Measurements from ENCODE around the gene TALDO1. TPM values are rescaled to one million over a fixed set of nuclear protein-coding genes. Genes with fewer than 3 reads are reported as not detected.

Gene TALDO1
- total RNA-seq, 1 donor from 2014 or later: 86.7 TPM

DNA sequence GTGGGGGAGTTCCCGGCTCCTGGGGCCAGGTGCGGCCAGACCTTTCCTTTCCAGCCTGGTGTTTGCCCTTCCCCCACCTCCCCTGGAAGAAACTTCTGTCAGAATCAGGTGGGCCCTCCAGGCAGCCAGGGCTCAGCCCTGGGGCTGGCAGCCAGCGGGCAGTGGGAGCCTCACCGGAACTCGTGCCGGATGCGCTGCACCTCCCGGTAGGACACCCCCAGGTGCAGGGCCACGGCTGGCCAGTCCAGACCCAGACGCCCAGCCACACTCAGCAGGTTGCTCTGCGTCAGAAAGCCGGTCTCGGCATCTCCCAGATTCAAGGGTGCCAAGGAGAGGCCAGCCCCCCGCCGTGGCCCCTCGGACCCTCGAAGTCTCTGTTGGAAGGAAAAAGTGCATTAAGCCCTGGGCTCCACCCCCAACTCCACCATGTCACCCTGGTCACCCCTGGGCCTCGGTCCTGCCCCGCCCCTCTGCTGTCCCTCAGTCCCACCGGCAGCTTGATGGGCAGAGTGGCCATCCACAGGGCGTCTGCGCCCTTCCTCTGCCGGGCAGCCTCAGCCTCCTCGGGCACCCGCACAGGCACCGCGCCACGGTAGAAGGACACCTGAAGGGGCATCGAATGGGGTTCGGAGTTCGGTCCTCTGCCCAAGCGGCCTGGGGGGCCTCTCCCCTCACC lies 52.5 kb downstream of the TALDO1 start:
- no peak for DNase-seq (ENCODE audit: low read depth in 2 of 2)

DNA sequence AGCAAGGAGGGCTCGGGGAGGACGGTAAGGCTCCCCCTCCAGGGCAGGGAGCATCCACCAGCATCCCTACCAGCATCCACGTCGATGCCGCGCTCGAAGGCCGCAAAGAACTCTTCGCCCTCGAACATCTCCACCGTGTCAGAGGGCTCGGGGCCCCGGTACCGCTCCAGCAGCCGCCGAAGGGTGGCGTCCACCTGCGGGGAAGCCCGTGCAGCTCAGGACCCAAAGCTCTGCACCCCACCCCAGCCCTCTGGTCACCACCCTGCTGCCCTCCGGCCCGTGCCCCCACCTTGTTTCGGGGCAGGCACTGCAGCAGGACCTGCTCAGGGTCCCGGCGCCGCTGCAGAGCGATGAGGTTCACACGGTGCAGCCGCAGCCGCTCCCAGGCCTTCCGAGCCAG lies 53.2 kb downstream of the TALDO1 start:
- DNase-seq (ENCODE audit: low read depth in 2 of 2): no peak

DNA sequence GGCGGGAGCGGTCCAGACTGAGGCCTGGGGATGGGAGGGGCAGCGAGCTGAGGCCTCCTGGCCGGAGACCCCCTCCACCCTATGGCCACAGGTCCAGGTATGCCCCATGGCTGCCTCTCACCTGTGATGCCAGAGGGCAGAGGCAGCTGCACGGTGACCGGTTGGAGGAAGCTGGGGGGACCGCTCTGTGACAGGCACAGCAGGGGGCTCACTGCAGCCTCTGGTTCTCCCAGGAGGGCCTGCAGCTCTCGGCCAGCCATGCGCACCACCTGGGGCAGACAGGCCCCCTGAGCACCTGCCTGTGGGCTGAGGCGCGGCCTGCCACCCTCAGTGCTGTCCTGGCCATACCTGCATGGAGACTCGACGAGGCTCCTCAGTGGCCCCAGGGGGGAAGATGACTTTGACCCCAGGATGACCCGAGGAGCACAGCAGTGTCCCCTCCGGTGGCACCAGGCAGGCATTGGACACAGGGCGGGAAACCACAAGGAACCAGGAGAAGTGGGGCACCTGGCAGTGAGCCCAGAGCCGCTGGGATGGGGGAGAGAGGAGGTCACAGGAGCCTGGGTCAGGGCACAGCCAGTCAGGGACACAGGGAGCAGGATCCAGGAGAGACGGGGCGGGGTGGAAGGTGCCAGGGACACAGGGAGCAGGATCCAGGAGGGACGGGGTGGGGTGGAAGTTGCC lies 54.0 kb downstream of the TALDO1 start:
- DNase-seq (ENCODE audit: low read depth in 2 of 2): no peak

DNA sequence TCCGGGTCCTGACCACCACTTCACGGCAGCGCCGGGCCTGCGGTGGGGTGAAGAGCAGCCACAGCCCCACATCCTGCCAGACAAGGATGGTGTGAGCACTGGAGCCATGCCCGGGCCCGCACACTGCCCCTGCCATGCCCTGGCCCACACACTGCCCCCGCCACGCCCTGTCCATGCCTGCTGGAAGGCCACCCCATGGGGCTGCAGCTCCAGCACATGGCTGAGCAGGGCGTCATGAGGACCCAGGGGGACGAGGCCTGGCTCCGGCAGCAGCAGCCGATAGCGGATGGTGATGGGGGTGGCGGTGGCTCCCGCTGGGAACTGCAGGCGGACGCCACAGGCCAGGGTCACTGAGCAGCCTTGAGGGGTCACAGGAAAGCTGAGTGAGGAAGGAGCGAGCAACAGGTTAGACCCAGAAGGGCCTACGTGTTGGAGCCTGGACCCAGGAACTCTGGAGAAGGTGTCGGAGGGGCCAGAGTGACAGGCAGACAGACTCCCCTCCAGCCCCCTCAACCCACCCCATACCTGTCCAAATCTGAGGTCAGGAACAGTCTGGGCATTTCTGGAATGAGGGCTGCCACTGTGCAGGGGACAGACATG lies 54.9 kb downstream of the TALDO1 start:
- no peak for DNase-seq (ENCODE audit: low read depth in 2 of 2)

DNA sequence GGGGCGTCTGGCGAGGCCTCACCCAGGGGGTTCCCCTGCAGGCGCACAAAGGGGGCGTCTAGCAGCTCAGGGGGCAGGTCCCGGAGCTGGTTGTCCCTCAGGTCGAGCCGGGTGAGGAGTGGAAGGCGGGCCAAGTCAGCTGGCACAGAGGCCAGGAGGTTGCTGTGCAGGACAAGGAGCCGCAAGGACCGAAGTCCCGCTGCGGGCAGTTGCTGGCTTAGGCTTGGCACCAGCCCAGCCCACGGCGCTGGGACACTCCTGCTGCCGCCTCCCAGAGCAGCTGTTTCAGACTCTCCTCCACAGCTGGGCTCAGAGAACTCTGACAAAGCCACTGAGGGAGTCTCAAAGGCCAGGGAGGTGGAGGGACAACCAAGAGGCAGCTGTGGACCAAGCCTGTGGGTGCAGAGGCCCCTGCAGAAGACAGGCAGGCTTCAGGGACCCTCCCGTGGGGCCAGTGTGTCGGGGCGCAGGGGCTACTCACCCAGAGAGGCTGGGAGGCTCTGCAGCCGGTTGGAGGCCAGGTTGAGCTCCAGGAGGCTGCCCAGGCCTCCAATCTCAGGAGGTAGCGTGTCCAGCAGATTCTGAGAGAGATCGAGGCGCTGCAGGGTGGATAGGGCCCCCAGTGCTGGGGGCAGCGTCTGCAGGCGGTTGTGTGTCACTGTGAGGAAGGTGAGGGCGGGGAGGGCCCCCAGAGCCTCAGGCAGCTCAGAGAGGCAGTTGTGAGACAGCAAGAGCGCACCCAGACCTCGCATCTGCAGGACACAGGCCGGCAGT lies 55.6 kb downstream of the TALDO1 start:
- no peak for DNase-seq (ENCODE audit: low read depth in 2 of 2)

DNA sequence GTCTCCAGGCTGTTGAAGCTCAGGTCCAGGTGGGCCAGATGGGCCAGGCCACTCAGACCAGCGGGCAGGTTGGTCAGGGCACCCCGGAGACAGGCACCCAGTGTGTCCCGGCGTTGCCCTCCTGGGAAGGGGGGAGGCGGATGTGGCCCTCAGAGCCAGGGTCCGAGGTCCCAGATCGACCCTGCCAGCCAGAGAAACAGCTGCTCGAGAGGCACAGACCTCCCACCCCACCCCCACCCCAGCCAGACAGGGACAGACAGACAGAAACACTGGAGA lies 56.1 kb downstream of the TALDO1 start:
- no peak for DNase-seq (ENCODE audit: low read depth in 2 of 2)

DNA sequence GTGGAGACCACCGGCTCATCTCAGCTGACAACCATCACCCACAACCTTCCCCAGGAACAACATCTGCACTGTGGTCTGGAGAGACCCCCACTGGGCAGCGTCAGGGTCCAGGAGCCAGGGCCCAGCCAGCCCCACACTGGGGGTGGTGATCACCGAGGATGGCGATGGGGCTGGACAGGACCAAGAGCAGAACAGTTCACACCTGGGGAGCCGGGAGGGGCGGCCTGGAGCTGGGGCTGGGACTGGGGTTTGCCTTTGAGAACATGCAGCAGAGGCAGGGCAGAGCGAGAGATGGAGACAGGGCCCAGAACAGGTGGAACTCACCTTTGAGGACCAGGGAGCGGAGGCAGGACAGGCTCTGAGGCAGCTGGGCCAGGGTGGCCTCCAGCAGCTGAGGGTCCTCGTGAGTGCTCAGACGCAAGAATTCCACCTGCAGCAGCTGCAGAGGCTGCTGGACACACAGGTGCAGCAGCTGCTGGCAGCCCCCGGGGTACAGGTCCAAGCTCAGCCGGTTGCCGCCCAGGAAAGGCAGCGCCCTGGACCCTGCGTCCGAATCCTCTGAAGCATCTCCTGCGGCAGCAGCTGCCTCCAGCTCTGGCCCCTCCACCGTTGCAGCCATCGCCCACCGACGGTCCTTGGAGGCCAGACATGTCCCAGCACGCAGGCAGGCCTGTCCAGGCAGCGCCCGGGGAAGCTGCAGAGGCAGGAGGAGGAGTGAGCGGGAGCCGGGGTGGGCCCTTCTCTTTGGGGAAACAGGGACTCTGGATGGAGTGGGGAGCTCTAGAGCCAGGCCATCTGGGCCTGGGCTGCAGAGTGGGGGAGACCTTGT lies 56.7 kb downstream of the TALDO1 start:
- DNase-seq (ENCODE audit: low read depth in 2 of 2): peak in 1 of 2 donors; percentile 30

DNA sequence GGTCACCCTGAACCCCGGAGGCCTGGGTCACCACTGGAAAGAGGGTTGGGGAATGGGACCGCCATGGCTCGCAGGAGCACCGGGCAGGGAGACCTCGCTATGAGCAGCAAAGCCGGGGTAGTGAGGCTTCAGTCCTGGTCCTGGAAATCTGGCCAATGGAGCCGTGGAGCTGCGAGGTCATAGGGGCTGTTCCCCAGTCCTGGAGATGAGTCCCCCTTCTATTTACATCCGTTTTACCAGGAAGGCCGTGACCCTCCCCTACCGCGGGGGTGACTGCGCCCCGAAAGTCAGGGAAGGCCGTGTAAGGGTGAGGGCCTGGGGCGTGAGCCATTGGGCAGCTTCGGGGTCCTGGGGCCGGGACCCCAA lies 57.3 kb downstream of the TALDO1 start:
- DNase-seq (ENCODE audit: low read depth in 2 of 2): no peak

DNA sequence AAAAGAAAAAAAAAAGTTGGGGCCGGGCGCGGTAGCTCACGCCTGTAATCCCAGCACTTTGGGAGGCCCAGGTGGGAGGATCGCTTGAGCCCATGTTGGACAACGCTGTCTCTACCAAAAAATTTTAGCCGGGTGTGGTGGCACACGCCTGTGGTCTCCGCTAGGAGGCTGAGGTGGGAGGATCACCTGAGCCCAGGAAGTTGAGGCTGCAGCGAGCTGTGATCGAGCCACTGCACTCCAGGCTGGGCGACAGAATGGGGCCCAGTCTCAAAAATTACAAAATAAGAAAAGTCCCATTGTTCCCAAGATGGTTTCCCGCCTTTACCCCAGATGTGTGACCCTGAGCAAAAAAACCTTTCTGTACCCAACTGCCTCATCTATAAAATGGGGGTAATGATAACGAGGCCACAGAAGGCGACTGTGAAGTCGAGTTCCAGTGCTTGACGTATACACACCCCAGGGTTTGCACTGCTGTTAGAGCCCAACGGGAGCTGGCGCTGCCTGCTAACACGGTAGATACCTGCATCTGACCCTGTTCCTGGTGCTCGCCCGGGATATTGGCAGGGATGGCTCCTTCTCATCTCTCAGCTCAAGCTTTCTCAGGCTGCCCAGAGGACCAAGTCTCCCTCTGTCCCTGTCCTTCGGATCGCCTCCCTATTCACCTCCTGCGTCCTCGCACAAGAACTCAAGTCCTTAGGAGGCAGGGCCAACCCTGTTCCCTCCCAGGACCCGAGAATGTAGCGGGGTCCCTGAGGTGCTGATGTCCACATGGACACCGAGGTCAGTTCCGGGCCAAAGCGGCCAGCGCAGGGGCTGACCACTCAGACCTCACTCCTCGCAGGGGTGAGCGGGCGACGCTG lies 61.4 kb downstream of the TALDO1 start:
- DNase-seq (ENCODE audit: low read depth in 2 of 2): no peak

DNA sequence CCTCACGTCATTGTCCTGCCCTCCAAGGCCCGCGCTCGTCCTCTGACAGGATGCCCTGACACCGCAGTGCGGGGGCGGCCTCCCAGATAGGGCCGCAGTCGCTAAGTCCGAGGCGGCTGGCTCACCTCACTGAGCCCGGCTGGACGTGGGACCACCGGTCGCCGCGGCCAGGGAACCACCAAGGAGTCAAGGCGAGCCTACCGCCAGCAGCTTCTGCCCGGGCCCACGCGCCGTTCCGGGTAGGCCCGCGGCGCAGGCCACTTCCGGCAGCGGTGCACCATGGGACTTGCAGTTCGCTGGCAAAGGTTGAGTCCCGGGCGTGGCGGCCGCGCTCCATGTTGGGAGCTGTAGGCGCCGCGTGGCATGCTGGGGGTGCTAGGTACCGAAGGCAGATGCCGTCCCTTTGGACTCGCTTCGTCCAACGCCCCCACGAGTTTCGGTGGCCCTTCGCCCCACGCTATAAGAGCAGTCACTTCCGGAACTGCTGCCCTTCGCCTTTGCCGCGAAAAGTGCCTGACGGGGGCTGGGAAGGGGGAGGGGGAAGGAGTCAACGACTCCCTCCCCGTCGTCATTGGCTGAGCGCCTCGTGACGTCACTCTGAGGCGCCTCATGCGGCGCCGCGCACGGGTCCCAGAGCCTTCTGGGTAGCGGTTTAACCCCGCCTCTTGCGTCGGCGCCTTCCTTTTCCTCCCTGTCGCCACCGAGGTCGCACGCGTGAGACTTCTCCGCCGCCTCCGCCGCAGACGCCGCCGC lies 62.2 kb downstream of the TALDO1 start, which contains the start of gene RPLP2:
Gene RPLP2 (plus strand): TSS at position 681 of the 753 bp plus-strand sequence. CDS start 268 bp downstream, outside the sequence.
- peak; percentile 98 for DNase-seq (ENCODE audit: low read depth in 2 of 2)

DNA sequence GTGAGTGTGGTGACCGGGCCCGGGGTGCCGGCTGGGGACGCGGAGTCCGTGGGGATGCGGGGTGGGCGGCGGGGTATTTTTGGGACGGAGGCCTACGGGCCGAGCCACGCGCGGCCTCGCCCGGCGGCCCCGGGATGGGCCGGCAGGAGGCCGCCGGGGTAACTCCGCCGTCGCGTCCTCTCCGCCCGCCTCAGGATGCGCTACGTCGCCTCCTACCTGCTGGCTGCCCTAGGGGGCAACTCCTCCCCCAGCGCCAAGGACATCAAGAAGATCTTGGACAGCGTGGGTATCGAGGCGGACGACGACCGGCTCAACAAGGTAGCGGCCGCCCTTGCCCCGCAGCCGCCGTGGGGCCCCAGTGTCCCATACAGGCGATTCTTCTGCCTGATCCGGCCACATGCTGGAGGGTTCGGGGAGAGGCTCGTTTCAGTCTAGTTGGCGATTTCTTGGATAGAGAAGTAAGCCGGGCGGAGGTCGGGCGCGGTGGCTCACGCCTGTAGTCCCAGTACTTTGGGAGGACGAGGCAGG lies 62.8 kb downstream of the TALDO1 start:
- no peak for DNase-seq (ENCODE audit: low read depth in 2 of 2)

DNA sequence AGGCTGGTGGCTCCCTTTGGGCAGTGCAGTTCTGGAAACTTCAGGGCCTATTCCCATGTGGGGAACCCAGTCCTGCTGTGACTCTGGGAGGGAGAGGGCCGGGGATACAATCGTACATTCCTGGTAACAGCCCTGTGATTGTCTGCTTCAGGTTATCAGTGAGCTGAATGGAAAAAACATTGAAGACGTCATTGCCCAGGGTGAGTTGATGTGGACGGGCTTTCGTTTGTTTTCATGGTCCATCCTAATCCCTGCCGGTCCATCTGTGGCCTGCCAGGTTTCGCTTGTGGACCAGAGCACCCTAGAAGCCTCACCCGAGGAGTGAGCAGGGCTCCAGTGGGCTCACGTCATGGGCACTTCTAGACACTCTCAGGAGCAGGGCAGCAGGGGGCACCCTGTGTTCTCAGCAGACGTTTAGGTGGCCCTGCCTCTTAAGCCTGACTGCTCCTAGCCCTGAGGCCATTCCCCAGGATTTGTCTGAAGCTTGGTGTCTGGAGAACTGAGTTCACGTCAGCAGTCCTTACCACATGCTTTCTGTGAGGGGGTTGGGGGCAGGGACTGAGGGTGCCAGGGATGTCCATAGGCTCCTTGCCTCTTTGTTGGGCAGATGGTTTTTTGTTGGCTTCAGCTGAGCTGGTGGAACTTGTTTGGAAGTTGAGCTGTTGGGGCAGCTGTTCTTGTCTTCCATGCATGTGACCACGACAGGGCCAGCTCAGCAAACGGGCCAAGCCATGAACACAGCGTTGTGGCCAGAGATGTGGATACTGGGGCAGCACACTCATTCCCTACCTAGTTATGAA lies 64.4 kb downstream of the TALDO1 start:
- DNase-seq (ENCODE audit: low read depth in 2 of 2): peak in 1 of 2 donors; percentile 59

DNA sequence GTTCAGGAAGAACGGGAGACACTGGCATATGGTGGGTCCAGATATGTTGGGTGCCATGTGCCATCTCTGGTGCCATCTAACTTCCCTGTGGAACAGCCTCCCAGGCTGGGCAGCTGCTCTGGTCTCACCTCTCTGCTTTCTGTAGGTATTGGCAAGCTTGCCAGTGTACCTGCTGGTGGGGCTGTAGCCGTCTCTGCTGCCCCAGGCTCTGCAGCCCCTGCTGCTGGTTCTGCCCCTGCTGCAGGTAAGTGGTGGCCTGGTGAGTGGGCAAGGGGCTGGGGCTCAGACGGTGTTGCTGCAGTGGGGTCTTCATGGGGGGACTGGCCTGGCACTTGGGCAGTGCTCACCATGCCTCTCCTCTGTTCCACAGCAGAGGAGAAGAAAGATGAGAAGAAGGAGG lies 65.1 kb downstream of the TALDO1 start:
- no peak for DNase-seq (ENCODE audit: low read depth in 2 of 2)

DNA sequence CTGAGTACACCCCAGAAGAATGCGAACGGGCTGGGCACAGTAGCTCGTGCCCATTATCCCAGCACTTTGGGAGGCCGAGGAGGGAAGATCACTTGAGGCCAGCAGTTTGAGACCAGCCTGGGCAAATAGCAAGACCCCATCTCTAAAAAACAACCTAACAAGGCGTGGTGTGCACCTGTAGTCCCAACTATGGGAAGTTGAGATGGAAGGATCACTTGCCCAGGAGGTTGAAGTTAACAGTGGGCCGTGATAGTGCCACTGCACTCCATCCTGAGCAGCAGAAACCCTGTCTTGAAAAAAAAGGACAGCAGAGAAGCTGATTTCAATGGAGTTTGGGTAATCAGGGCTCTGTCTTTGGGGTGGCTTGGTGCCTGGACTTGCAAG lies 65.8 kb downstream of the TALDO1 start:
- DNase-seq (ENCODE audit: low read depth in 2 of 2): no peak

DNA sequence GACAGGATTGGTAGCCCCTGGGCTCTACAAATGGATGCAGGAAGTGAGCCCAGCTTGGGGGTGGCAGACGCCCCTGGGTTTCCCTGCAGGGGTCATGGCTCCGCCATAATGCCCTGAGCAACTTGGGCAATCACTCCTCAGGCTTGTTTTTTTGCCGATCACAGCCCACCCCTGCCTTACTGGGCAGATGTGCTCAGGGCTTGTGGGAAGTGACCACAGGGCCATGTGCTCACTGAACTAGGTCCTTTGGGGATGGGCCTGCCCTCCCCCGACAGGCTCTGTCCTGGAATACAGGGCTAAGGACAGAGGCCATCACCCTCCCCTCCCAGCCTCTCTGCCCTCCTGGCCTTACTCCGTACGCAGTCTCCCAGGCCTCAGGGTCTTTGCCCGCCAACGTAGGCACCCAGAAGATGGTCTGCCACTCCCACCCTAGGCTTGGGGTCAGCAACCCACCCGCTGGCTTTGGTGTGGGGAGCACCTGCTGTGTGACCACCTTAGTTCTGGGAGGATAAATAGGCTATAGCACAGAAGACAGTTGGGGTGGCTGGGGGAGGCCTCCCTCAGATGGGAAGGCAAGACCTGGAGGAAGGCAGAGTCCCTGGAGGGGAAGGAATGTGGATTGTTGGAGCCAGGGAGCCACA lies 66.3 kb downstream of the TALDO1 start:
- no peak for DNase-seq (ENCODE audit: low read depth in 2 of 2)
